Mucosa of rectum (tissue), 2 donors: ENCODE measurements around the gene LNX2.

Experiments used
- H3K27ac ChIP-seq, 2 donors: one replicate each; pipeline ENCODE4 v1.7.0; 2013; ENCODE audit warnings: inconsistent platforms in 2 of 2, low read depth in 2 of 2, low read length in 2 of 2
- H3K27me3 ChIP-seq, 2 donors: one replicate each; pipeline ENCODE4 v1.7.0; 2013; ENCODE audit warnings: low read length in 2 of 2; ENCODE audit not compliant: control insufficient read depth in 2 of 2, insufficient read depth in 2 of 2
- H3K36me3 ChIP-seq, 2 donors: one replicate each; pipeline ENCODE4 v1.7.0; 2013; ENCODE audit warnings: low read length in 2 of 2; ENCODE audit not compliant: control insufficient read depth in 2 of 2, insufficient read depth in 2 of 2
- H3K4me1 ChIP-seq, 2 donors: one replicate each; pipeline ENCODE4 v1.7.0; 2013; ENCODE audit warnings: low read length in 2 of 2, mild to moderate bottlenecking in 1 of 2; ENCODE audit not compliant: control insufficient read depth in 2 of 2, insufficient read depth in 2 of 2
- H3K4me3 ChIP-seq, 2 donors: one replicate each; pipeline ENCODE4 v1.7.0; 2013; ENCODE audit warnings: low read length in 2 of 2
- H3K9ac ChIP-seq, 2 donors: one replicate each; pipeline ENCODE4 v1.7.0; 2013; ENCODE audit warnings: low read length in 2 of 2, low read depth in 1 of 2, mild to moderate bottlenecking in 1 of 2
- H3K9me3 ChIP-seq, 2 donors: one replicate each; pipeline ENCODE4 v1.7.0; 2013; ENCODE audit warnings: low read length in 2 of 2; ENCODE audit not compliant: control insufficient read depth in 2 of 2
- donor health status: healthy.
- donor health status: Normal muscosa, but diverticular disease.

LNX2 gene

DNA sequence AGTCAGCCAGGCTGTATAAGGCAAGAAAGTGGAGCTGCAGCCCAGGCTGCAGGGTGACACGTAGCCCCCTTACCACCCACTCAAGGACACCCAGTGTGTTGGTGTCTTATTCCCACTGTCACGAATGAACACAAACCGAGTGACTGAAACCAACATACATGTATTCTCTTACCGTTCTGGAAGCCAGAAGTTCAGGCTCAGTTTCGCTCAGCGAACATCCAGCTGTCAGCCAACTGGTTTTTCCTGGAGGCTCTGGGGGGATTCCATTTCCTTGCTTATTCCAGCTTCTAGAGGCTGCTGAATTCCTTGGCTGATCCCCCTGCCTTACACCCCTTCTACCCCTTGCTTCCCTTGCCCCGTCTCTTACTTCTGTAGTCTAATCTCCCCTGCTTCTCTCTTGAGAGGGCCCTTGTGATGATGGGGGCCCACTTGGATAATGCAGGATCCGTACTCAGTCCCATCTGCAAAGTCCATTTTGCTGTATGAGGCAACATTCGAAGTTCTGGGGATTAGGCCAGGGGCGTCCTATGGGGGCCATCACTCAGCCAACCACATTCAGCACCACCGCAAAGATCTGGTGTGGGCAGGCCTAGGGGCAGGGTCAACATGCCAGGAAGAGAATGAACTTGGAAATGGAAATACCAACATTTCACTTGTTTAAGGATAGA is 122.6 kb downstream of the LNX2 start:
- no peak overlapping the region for H3K4me3 ChIP-seq

GRCh38 chr13:27496536-27497273 is 123.6 kb downstream of the LNX2 start:
- no peak overlapping the region for H3K4me3 ChIP-seq
- H3K27me3 ChIP-seq = peaks cover 0 to 3% of the 10 kb centered on the region in 2 donors
- no peaks in the 10 kb centered on the region for H3K4me1 ChIP-seq
- H3K9me3 ChIP-seq = no peaks in the 10 kb centered on the region
- no peak overlapping the region for H3K27ac ChIP-seq
- no peak overlapping the region for H3K9ac ChIP-seq
- no peaks in the 10 kb centered on the region for H3K36me3 ChIP-seq

More for the DNA sequence above, 122.6 kb downstream of the LNX2 start:
- no peak overlapping the region for H3K9ac ChIP-seq
- no peaks in the 10 kb centered on the region for H3K9me3 ChIP-seq
- H3K27me3 ChIP-seq = peaks cover 0 to 3% of the 10 kb centered on the region in 2 donors
- no peak overlapping the region for H3K27ac ChIP-seq
- no peaks in the 10 kb centered on the region for H3K4me1 ChIP-seq
- no peaks in the 10 kb centered on the region for H3K36me3 ChIP-seq

DNA sequence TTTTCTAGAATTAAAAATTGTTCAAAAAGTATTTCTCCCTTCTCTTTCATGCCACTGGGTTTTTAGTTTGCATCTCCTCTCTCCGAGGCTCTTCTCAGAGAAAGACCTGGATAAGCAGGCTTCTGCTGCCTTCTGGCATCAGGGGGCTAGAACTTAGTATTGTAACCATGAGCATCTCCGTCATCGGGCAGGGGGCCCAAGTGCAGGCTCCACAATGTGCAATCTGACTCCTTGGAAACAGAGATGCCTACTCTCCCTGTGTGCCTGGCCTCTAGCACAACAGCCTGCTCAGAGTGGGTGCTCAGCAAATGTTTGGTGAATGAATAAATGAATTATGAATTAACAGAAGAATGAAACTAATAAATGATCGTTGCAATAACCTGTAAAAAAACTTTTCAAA is 124.3 kb downstream of the LNX2 start:
- Histone ChIP-seq H3K27me3 (peaks cover 0 to 3% of the 10 kb centered on the region in 2 donors), H3K4me1 (no peaks in the 10 kb centered on the region), H3K9me3 (no peaks in the 10 kb centered on the region), H3K27ac (no peak overlapping the region), H3K4me3 (no peak overlapping the region), H3K9ac (no peak overlapping the region), H3K36me3 (no peaks in the 10 kb centered on the region)
